HG02884 (cell line): ENCODE results near the gene RPS6KA2.
"Not testable (repeated sequence)": the region's sequence is repeated elsewhere in the genome, so short reads cannot be mapped to it uniquely, and the experiment has no call there.

Source experiments
- ATAC-seq: cut with Tn5 transposase; IDR thresholded peaks from one replicate; pipeline ENCODE4 v1.9.1; 2021; ENCODE audit warnings: mild to moderate bottlenecking, moderate library complexity; ENCODE audit not compliant: unreplicated experiment

Gene RPS6KA2

DNA sequence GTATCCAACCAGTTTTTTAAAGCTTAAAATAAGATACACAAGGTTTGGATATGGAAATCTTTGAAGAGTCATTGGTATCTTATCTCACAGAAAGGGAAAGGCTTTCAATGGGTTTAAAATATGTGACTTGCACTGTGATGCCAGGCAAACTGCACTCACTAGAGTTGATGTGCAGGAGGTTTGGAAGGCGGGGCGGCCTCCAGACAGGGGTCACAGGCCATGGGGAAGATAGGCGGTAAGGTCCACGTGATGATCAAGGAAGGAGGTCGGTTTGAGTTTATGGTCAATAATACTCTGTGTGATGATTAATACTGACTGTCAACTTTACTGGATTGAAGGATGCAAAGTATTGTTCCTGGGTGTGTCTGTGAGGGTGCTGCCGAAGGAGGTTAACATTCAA, 31.1 kb downstream of the RPS6KA2 start:
- ATAC-seq = no peak

DNA sequence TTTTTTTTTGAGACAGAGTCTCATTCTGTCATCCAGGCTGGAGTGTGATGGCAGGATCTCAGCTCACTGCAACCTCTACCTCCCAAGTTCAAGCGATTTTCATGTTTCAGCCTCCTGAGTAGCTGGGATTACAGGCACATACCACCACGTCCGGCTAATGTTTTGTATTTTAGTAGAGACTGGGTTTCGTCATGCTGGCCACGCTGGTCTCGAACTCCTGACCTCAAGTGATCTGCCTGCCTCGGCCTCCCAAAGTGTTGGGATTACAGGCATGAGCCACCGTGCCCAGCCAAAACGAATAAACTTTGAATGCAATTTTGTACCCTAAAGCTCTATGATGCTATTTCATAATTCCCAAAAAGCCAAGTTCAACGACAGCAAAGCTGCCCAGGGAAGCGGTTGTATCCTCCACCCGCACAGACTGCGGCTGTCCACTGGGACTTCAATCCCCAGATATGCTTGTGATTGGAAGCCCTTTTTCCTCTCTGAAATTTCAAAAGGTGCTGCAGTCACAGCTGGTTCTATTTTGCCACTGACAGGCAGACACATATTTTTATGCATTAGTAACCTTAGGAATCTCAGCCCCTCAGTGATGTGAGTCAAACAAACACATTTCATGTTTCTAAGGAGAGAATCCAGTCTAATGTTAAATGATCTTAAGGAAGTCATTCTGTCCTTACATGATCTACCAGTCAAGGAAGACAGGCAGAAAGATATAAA, 31.8 kb downstream of the RPS6KA2 start:
- no peak for ATAC-seq

DNA sequence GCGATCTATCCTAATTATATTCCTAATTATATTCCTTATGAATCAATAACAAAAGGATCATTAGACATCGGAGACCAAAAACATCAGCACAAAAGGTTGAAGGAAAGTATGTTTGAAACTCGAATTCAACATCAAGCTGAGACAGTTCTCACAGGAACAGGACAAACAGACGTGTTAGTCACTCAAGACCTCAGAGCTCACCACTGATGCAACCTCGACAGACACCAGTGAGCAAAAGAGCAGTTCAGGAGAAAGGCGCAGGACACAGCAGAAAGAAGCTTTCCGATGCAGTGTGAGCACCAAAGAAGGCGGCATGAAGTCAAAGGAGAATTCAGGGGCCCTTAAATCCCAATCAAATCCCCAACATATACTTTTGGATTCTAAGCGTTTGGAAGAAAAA, 34.2 kb downstream of the RPS6KA2 start:
- no peak for ATAC-seq

DNA sequence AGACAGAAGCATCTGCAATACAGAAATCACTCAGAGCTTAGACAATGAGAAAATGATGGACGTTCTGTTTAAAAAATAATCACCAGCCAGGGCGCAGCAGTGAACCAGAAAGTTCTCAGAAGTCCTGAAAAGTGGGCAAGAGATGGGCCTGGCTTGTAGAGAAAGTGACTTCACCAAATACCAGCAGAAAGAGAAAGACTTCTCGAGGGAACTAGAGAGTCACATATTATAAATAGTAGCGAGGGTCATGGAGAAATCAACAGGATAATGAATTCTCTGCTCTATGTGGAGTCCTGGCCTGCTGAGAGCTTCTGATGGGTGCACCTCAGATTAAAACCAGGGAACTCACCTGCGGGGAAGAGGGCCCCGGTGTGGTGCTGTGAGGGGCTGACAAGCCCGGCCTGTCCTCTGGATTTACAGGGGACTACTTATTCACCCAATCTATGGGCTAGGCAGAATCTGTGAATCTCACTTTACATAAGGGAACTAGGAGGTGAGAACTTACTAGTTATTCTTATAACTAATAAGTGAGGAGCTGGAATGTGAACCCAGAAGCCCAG, 35.0 kb downstream of the RPS6KA2 start:
- no peak for ATAC-seq

DNA sequence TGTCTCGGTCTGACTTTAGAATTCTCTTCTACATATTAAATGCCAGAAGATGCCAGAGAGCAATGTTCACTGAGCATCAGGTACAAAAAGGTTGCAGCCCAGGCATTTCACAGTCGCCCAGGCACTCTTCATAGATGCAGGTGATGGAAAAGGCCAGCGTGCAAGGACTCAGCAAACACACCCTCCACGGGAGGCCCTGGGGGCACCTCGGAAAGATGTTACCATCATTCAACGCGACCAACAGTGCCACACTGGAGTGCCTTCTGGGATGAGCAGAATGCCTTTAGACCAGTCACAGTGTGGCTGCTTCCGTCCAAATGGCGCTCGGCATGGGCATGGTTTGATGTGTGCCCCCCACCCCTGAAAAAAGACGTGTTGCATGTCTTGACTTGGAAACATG, 36.0 kb downstream of the RPS6KA2 start:
- ATAC-seq = no peak

DNA sequence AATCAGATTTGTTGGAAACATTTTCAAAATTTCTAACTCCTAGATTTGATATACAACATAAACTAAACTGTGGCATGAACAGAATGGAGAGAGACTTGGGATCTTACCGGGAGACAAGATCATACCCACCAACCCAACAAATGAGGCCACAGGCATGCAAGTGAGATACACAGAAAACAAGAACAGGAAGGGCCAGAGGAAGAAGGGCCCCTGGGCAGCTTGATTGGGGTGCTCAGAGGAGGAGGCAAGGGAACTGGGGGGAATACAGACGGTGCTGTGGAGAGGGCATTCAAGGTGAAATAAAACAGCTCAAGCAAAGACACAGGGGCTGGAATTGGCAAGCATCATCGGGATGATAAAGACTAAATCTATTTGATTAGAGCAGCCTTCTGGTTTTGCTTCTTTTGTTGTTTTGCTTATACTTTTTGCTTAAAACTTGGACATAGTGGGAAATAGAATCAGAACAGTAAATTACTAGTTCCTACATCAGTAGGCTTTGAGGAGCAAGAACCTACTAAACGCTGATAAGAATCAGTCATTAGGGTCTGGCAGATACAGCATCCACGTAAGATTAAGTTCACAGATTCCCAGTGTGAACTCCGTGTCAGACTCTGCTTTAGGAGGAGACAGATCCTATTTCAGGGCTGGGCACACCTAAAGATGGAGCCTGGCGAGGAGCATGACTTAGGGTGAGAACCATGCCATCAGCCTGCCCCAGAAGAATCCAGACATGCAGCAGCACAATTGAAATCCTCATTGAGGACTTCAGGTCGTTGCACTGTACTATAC, 37.1 kb downstream of the RPS6KA2 start:
- ATAC-seq = no peak

DNA sequence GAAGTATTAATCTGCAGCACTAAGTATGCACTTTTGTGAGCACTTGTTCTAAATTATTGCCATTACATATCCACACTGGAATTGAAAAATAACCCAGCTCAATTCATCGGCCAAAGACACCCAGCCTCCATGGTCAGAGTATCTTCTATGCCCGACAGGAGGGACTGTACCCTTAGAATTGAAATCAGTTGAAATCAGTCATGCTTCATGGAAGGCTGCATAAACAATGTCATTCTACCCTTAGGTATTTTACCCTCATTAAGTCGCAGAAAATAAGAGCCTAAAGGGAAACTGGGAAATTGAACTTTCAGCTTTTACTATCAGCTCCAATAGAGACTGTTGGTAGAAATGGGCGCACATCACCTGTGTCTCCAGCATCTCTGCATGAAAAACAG, 37.7 kb downstream of the RPS6KA2 start:
- no peak for ATAC-seq

DNA sequence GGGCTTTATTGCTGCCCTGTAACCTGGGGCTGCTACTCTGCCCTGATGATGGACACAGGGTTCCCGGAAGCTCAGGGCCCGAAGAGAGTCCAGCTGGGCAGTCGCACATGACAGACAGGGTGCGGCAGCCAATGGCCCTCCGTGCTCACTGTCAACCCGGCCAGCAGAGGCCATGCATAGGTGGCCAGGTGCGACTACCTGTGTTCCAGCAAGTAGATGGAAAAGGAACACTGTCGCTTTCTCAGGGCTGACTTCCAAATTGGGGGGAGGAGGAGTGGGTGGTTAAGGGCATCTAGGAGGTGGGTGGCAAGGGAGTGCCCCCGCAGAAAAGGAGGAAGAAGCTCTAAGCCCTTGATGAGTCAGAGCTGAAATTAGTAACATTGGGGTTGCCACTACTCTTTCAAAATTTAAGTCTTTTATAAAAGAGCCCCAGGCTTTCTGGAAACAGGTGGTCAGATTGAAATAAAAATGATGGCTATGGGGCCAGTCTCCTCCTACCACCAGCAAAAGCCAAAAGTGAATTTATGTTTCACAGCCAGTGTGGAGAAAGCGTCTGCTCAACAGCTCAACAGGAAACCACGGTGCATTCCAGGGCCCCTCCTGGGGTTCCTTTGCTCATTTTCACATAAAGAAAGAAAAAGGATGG, 38.2 kb downstream of the RPS6KA2 start:
- ATAC-seq = no peak

DNA sequence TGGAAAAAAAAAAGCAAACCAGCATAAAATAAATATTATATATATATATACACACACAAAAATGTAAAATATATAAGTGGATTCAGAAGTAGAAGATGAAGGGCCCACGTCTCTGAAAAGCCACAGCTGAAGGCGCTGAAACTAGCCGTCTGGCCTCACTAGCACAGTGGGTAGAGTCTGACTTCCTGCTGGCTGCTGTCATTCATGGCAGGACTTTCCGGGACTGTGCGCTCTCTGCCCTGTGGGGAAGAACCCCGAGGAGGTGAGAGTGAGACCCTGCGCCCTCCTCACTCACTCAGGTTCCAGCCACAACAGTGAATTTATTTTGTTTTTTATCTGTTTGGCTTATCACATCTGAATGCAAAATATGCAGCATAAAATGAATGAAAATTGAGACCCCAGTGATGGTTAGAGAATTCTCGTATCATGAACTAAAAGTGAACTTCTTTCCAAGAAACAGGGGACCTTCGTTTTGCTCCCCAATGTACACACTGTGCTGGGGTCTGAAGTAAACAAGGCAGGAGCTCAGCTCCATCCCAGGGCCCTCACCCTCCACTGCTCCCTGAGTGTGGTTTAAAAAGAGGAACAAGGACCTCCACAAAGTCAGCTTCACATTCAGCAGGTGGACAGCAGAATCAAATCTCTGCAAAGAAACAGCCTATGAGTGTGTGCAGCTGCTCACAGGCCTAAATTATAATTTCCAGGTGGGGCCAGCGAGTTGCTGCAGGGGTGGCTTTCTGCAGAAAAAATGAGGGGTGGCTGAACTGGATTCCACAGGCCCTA, 39.2 kb downstream of the RPS6KA2 start:
- peak; percentile 74 for ATAC-seq

DNA sequence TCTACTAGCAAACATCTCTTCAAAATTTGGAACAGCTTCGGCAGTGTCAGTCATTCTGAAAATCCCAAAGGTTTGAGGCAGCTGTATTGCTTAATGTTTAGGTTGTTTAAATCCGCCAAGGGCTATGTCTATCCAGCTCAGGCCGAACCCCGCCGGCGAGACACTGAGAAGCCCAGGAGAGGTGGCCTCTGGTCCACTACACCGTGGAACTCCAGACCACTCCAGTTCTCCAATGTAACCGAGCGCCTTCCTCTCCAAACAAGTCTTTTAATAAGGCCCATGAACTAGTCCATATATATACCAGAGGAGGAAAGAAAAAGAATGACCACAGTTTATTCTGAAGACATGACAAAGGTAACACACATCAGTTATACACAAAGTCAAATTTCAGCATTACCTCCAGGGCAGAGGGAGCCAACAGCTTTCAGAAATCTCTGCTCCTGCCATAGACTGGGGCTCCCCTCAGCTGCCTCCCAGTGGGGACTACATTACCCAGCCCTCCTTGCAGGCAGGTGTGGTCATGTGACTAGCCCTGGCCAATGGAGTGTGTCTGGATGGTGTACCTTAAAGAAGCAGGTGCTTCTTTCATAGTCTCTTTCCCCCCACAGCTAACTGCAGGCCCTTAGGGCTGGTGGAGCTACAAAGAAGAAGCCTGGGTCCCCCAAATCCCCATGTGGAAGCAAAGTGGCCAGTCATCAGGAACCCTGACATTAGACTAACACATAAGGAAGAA, 40.5 kb downstream of the RPS6KA2 start, which contains the start of gene RAMACL:
Gene RAMACL (minus strand): TSS at position 255 of the 733 bp plus-strand sequence. CDS start 201 bp downstream, at position 54.
- peak; percentile 75 for ATAC-seq

DNA sequence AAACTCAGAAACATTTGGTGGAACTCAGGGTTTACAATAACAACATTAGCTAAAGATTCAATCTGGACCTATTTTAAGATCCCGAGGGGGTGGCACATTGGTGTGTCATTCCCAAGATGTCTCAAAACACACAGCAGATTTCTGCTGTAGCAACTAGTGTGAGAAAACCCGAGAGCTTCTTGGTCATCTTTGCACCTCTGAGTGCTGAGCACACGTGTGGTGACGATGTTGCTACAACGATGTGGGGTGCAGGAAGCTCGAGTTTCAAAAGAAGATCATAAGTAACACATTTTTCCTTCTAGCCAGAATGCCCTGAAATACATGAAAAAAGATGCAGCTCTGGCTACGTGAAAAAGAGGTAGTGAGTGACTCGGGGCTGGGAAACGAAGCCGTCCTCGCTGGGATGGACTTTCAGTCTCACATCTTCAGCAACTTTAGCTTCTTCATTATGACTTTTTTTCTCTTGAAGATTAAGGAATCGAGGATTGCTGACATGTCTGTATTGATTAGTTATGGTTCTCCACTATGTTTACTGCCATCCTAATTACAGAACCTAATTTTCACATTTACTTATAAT, 42.1 kb downstream of the RPS6KA2 start:
- ATAC-seq = no peak

DNA sequence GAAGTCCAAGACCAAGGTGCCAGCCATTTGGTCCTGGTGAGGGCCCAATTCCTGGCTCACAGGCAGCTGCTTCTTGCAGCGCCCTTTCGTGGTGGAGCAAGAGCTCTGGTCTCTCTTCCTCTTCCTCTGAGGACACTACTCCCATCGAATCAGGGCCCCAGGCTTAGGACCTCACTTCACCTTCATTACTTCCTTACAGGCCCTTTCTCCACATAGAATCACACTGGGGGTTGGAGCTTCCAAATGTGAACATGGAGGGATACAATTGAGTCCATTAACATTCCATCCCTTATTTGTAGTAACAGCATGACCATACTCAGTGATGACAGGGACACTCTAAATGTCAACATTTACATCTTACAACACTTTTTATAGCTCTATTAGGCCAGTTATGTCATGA, 42.9 kb downstream of the RPS6KA2 start:
- no peak for ATAC-seq

DNA sequence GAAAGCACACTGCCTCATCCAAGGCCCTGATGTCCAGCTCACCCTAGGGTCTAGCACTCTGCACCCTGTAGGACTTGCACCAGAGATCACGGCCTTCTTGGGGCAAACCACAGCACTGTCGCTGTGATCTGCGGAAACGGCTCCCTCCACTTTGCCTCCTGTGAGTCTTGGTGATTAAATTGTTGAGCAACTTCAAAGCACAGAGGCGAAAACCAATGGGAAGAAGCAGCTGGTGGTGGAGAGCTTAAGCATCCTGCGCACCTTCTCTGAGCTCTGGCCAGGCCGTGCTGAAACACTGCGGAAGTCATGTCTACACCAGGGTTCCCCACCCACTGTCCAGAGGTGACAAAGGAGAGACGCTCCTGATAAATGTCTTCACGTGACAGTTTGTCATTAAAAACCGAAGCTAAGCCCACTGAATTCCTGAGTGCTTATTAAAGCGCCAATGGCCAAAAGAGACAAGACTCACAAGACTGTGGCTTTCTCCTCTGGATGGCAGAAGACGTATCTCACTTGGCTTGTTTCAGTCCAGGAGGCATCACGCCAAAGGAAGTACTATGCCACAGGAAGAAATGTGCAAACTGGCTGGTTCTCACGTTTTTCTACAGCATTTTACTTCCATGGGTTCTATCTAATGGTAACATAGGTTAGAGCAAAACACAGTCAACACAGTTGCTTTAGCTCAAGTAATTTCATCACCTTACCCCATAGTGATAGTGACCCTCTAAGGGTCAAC, 43.7 kb downstream of the RPS6KA2 start:
- no peak for ATAC-seq

DNA sequence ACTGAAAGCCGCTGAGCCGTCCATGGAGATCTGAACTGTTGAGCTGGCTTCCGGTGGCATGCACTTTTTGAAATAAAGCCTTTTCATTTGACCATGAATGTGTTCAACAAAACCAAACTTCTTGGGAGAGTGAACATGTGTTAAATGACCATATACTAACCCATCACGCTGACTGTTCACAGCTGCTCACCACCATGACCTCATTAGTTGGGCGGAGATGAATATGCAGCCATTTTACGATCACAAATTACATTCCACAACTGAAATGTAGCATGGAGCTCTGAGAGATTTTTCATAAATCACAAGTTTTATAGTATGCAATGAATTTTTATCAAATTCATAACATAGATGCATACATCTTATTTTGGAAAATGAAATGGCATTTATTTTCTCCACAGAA, 44.8 kb downstream of the RPS6KA2 start:
- ATAC-seq = no peak

DNA sequence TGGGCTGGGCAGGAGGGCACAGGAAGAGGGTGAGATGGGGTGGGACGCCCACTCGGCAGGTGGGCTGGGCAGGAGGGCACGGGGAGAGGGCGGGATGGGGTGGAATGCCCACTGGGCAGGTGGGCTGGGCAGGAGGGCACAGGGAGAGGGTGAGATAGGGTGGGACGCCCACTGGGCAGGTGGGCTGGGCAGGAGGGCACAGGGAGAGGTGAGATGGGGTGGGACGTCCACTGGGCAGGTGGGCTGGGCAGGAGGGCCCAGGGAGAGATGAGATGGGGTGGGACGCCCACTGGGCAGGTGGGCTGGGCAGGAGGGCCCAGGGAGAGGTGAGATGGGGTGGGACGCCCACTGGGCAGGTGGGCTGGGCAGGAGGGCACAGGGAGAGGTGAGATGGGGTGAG, 45.2 kb downstream of the RPS6KA2 start:
- not testable (repeated sequence) for ATAC-seq

DNA sequence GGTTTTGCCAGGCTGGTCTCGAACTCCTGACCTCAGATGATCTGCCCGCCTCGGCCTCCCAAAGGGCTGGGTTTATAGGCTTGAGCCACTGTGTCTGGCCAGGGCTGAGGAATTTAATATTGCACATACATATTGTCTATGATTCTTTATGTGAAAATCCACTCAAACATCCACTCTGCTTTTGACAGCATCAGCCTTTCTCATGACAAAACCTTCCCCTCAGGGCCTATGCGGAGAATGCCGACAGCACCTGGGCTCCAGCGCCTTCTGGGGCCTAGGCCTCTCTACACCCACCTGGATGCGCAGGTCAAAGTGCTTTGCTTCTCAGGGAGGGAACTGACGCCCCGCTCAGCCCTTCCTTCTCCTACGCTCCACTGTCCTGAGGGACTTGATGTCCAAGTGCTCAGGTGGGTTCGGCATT, 46.0 kb downstream of the RPS6KA2 start:
- no peak for ATAC-seq

DNA sequence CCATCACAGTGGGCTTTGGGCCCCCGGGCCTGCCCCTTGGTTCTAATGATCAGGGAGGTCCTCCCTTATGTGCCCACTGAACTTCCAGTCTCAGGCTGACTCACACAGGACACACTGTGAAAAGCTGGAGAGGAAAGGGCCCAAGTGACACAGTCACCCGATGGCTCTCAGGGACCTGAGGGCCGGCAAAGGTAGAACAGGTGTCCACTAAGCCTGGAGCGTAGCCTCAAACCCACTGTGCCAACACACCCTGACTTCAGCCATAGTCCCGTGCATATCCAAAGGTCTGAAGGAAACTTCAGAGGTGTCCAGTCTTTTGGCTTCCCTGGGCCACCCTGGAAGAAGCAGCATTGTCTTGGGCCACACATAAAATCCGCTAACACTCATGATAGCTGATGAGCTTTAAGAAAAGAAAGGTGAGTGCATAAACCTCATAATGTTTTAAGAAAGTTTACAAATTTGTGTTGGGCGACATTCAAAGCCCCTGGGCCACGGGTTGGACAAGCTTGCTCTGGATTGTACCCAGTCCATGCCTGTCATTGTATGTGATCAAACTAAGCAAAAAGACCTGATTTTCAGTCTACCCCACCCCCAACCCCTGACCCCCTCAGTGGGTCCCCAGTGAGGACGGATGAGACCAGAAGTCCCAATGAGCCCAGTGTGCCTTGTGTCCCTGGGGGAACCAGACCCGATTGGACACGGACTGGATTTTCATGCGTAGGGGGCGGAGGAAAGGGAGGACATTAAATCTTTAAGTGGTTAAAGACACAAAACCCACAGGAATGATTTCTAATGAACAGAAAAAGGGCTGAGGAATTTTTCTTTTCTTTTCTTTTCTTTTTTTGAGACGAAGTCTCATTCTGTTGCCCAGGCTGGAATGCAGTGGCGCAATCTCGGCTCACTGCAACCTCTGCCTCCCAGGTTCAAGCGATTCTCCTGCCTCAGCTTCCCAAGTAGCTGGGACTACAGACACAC, 46.7 kb downstream of the RPS6KA2 start:
- ATAC-seq = no peak
